NCI-H2196 (cell line): ENCODE data around the gene PCDHB8.
"Not testable (repeated sequence)": the region's sequence is repeated elsewhere in the genome, so short reads cannot be mapped to it uniquely, and the experiment has no call there.

ENCODE experiments used
- DNase-seq: peaks from one replicate; lab custom pipeline; 2025; ENCODE audit not compliant: unreplicated experiment; lab: John Stamatoyannopoulos, UW

The PCDHB8 gene

GRCh38 chr5:141225421-141225820, 47.8 kb downstream of the PCDHB8 start:
- not testable (repeated sequence) for DNase-seq
